Neural progenitor cell (in vitro differentiated cells): ENCODE data around the gene VWA3A.

Experiments
- EZH2 ChIP-seq: fragments of 200-600 bp; sonication (generic); IDR thresholded peaks from 2 replicates; pipeline ENCODE4 v1.6.1; 2017; ENCODE audit warnings: antibody characterized with exemption, mild to moderate bottlenecking, moderate library complexity
- EZH2phosphoT487 ChIP-seq: fragments of 200-600 bp; sonication (generic); IDR thresholded peaks from 2 replicates; pipeline ENCODE4 v1.6.1; 2017; ENCODE audit warnings: antibody characterized with exemption
- TF ChIP-seq, protein P1 (sequence below): fragments of 200-600 bp; sonication (generic); IDR thresholded peaks from 2 replicates; pipeline ENCODE4 v1.5.1; 2017; ENCODE audit warnings: antibody characterized with exemption, mild to moderate bottlenecking

DNA sequence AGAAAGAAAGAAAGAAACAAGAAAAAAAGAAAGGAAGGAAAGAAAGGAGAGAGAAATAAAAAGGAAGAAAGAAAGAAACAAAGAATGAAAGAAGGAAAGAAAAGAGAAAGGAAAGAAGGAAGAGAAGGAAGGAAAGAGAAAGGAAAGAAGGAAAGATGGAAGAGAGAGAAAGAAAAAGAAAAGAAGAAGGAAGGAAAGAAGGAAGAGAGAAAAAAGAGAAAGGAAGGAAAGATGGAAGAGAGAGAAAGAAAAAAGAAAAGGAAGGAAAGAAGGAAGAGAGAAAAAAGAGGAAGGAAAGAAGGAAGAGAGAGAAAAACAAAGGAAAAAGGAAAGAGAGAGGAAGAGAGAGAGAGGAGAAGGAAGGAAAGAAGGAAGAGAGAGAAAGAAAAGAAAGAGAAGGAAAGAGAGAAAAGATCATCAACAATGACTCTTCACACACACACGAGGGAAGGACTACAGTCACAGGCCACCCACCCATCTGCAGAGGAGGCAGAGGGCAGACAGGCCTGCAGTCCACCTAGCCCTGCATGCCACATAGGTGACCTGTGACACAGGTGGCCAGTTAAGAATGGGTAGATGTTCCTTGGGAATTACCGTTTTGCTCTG lies 23.9 kb downstream of the VWA3A start:
- TF ChIP-seq, protein P1, sequence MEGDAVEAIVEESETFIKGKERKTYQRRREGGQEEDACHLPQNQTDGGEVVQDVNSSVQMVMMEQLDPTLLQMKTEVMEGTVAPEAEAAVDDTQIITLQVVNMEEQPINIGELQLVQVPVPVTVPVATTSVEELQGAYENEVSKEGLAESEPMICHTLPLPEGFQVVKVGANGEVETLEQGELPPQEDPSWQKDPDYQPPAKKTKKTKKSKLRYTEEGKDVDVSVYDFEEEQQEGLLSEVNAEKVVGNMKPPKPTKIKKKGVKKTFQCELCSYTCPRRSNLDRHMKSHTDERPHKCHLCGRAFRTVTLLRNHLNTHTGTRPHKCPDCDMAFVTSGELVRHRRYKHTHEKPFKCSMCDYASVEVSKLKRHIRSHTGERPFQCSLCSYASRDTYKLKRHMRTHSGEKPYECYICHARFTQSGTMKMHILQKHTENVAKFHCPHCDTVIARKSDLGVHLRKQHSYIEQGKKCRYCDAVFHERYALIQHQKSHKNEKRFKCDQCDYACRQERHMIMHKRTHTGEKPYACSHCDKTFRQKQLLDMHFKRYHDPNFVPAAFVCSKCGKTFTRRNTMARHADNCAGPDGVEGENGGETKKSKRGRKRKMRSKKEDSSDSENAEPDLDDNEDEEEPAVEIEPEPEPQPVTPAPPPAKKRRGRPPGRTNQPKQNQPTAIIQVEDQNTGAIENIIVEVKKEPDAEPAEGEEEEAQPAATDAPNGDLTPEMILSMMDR, result no peak
- TF ChIP-seq EZH2phosphoT487, result no peak
- TF ChIP-seq EZH2, result no peak
